Choroid plexus epithelial cell (primary cell): ENCODE results near the gene RREB1.

Experiments used
- DNase-seq: peaks from one replicate; pipeline ENCODE4 v3.0.0-alpha.2; 2010; ENCODE audit warnings: low read depth
- H3K4me3 ChIP-seq: 2 replicates; pipeline ENCODE4 v1.5.1; 2011; ENCODE audit warnings: low read depth, mild to moderate bottlenecking, control low read depth, low read length, moderate library complexity
- CTCF ChIP-seq: conservative IDR thresholded peaks from 2 replicates; pipeline ENCODE4 v1.5.1; 2011; ENCODE audit warnings: low read depth, mild to moderate bottlenecking, control low read depth, inconsistent platforms, low read length, moderate library complexity

Gene RREB1

GRCh38 chr6:7183707-7184106 is 75.9 kb downstream of the RREB1 start:
- DNase-seq = no peak
- TF ChIP-seq CTCF = no peak
- H3K4me3 ChIP-seq = no peak overlapping the region

- no peak overlapping the region for H3K4me3 ChIP-seq
- TF ChIP-seq CTCF = no peak
- DNase-seq = no peak
These were observed 76.7 kb downstream of the RREB1 start for GRCh38 chr6:7184502-7184901.

- H3K4me3 ChIP-seq = no peak overlapping the region
- no peak for TF ChIP-seq CTCF
- no peak for DNase-seq
These were observed 77.8 kb downstream of the RREB1 start for GRCh38 chr6:7185561-7185960.

- no peak for DNase-seq
- TF ChIP-seq CTCF = no peak
- no peak overlapping the region for H3K4me3 ChIP-seq
These were observed 80.7 kb downstream of the RREB1 start for GRCh38 chr6:7188492-7188891.

- no peak overlapping the region for H3K4me3 ChIP-seq
- no peak for TF ChIP-seq CTCF
- DNase-seq = no peak
These were observed 81.5 kb downstream of the RREB1 start for GRCh38 chr6:7189101-7189758.

GRCh38 chr6:7190791-7191190 is 83.0 kb downstream of the RREB1 start:
- no peak for TF ChIP-seq CTCF
- no peak overlapping the region for H3K4me3 ChIP-seq
- DNase-seq = no peak

GRCh38 chr6:7193122-7193521 is 85.4 kb downstream of the RREB1 start:
- no peak overlapping the region for H3K4me3 ChIP-seq
- no peak for DNase-seq
- no peak for TF ChIP-seq CTCF
